Loucy (cell line): ENCODE measurements around the gene C16orf95.

Experiments
- H2AFZ ChIP-seq: fragments of 200-600 bp; sonication (generic); 2 replicates; pipeline ENCODE4 v1.6.0; 2016; ENCODE audit warnings: antibody characterized with exemption, mild to moderate bottlenecking, low read length, moderate library complexity
- H3F3A ChIP-seq: fragments of 200-600 bp; 2 replicates; pipeline ENCODE4 v1.6.0; 2016; ENCODE audit warnings: antibody characterized with exemption, low read depth, mild to moderate bottlenecking
- H3K27me3 ChIP-seq: fragments of 200-600 bp; sonication (generic); 2 replicates; pipeline ENCODE4 v1.6.1; 2014; ENCODE audit warnings: low read length, mild to moderate bottlenecking; ENCODE audit not compliant: insufficient read depth, poor library complexity, severe bottlenecking
- H3K36me3 ChIP-seq: fragments of 200-600 bp; sonication (generic); 2 replicates; pipeline ENCODE4 v1.6.1; 2016; ENCODE audit warnings: low read length; ENCODE audit not compliant: insufficient read depth
- H3K4me1 ChIP-seq: fragments of 200-600 bp; sonication (generic); 2 replicates; pipeline ENCODE4 v1.5.1; 2014; ENCODE audit warnings: low read length, mild to moderate bottlenecking; ENCODE audit not compliant: insufficient read depth, poor library complexity, severe bottlenecking
- H3K4me2 ChIP-seq: fragments of 200-600 bp; sonication (generic); 2 replicates; pipeline ENCODE4 v1.6.0; 2014; ENCODE audit warnings: antibody characterized with exemption, low read length, low read depth, mild to moderate bottlenecking; ENCODE audit not compliant: poor library complexity, severe bottlenecking
- H3K4me3 ChIP-seq: fragments of 200-600 bp; sonication (generic); 2 replicates; pipeline ENCODE4 v1.5.1; 2014; ENCODE audit warnings: low read length, mild to moderate bottlenecking, mixed read lengths; ENCODE audit not compliant: poor library complexity, severe bottlenecking
- H3K79me2 ChIP-seq: fragments of 200-600 bp; sonication (generic); 2 replicates; pipeline ENCODE4 v1.6.1; 2014; ENCODE audit warnings: low read length; ENCODE audit not compliant: insufficient read depth
- H3K9ac ChIP-seq: fragments of 200-600 bp; sonication (generic); 2 replicates; pipeline ENCODE4 v1.6.0; 2014; ENCODE audit warnings: mild to moderate bottlenecking, low read depth, low read length, moderate library complexity; ENCODE audit not compliant: poor library complexity, severe bottlenecking
- H3K9me2 ChIP-seq: fragments of 200-600 bp; sonication (generic); replicated peaks from 2 replicates; pipeline ENCODE4 v1.6.1; 2016; ENCODE audit warnings: low read depth, low read length, mixed read lengths
- H3K9me3 ChIP-seq: fragments of 200-600 bp; sonication (generic); 2 replicates; pipeline ENCODE4 v1.6.1; 2014; ENCODE audit warnings: mild to moderate bottlenecking, antibody characterized with exemption, low read length, low read depth; ENCODE audit not compliant: insufficient read depth
- H4K20me1 ChIP-seq: fragments of 200-600 bp; sonication (generic); 2 replicates; pipeline ENCODE4 v1.6.0; 2014; ENCODE audit warnings: antibody characterized with exemption, low read length, mild to moderate bottlenecking; ENCODE audit not compliant: insufficient read depth, poor library complexity, severe bottlenecking
- CTCF ChIP-seq: fragments of 200-600 bp; sonication (generic); conservative IDR thresholded peaks from 2 replicates; pipeline ENCODE4 v1.5.1; 2014; ENCODE audit warnings: mild to moderate bottlenecking, antibody characterized with exemption, low read length
- EZH2phosphoT487 ChIP-seq: fragments of 200-600 bp; IDR thresholded peaks from 2 replicates; pipeline ENCODE4 v1.6.1; 2018; ENCODE audit warnings: antibody characterized with exemption, mild to moderate bottlenecking, moderate library complexity, borderline replicate concordance

The C16orf95 gene

GRCh38 chr16:87314990-87315420 is 2.2 kb downstream of the C16orf95 start:
- H3K9me3 ChIP-seq, result no peaks in the 10 kb centered on the region
- peaks cover 7% of the 10 kb centered on the region for H3K27me3 ChIP-seq
- H3K79me2 ChIP-seq, result peaks cover 19% of the 10 kb centered on the region
- H3K36me3 ChIP-seq, result no peaks in the 10 kb centered on the region
- peaks cover 20% of the 10 kb centered on the region for H3K4me1 ChIP-seq
- H3K4me2 ChIP-seq, result no peak overlapping the region
- H3K9me2 ChIP-seq, result no peaks in the 10 kb centered on the region
- TF ChIP-seq CTCF (no peak), EZH2phosphoT487 (no peak)
- peak overlapping the region; percentile 99 for H3K9ac ChIP-seq
- no peak overlapping the region for H2AFZ ChIP-seq
- H3F3A ChIP-seq, result no peaks in the 10 kb centered on the region
- no peak overlapping the region for H3K4me3 ChIP-seq
- no peaks in the 10 kb centered on the region for H4K20me1 ChIP-seq

GRCh38 chr16:87312008-87312407 is 5.2 kb downstream of the C16orf95 start:
- Histone ChIP-seq H3K36me3 (no peaks in the 10 kb centered on the region), H3K9me2 (no peaks in the 10 kb centered on the region), H3K79me2 (no peaks in the 10 kb centered on the region), H3K4me1 (peaks cover 7% of the 10 kb centered on the region), H3K9ac (no peak overlapping the region), H3F3A (no peaks in the 10 kb centered on the region), H3K27me3 (no peaks in the 10 kb centered on the region), H4K20me1 (no peaks in the 10 kb centered on the region), H2AFZ (no peak overlapping the region), H3K4me3 (no peak overlapping the region), H3K4me2 (no peak overlapping the region), H3K9me3 (no peaks in the 10 kb centered on the region)
- TF ChIP-seq EZH2phosphoT487, result no peak
- TF ChIP-seq CTCF, result no peak

DNA sequence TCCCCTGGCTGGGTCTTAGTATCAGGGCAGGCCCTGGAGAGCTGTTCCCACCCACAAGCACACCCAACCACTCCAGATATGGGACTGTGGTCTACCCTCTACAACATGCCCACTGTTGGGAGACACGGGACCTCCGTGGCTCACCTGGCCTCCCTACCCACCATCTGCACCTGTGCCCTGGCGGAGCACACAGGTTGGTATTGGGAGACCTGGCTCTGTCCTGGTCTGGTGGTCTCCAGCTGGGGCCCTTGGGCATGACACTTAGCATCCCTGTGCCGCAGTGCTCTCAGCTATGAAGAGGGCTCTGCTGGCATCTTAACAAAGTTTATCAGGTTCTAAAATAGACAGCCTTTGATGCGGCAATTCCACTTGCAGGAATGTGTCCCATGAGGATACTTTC is 5.8 kb downstream of the C16orf95 start:
- H3K36me3 ChIP-seq, result no peaks in the 10 kb centered on the region
- no peak overlapping the region for H2AFZ ChIP-seq
- H3F3A ChIP-seq, result no peaks in the 10 kb centered on the region
- H3K4me2 ChIP-seq, result no peak overlapping the region
- no peaks in the 10 kb centered on the region for H3K9me3 ChIP-seq
- H3K79me2 ChIP-seq, result no peaks in the 10 kb centered on the region
- H4K20me1 ChIP-seq, result no peaks in the 10 kb centered on the region
- peaks cover 5% of the 10 kb centered on the region for H3K4me1 ChIP-seq
- TF ChIP-seq EZH2phosphoT487 (no peak), CTCF (no peak)
- no peaks in the 10 kb centered on the region for H3K27me3 ChIP-seq
- H3K9ac ChIP-seq, result no peak overlapping the region
- no peaks in the 10 kb centered on the region for H3K9me2 ChIP-seq
- no peak overlapping the region for H3K4me3 ChIP-seq
